HCT116 (cell line): ENCODE data around the gene RABL6. TPM values are rescaled to one million over a fixed set of nuclear protein-coding genes. Genes with fewer than 3 reads are reported as not detected.

Experiments
- ATAC-seq: fragments of 200-7000 bp; cut with Tn5 transposase; 2 replicates; pipeline ENCODE4 v1.9.1; 2020; ENCODE audit warnings: mild to moderate bottlenecking, moderate library complexity
- BruUV-seq: library from RNA; stranded (reverse); fragments of 400-500 nt; replicated peaks from 2 replicates; lab custom pipeline; 2021; lab: Mats Ljungman, UMichigan
- CTCF ChIA-PET: fragments of 300-600 bp; sonication (Branson Sonifier 250); formaldehyde crosslinking; loops from one replicate; lab custom pipeline; 2021; ENCODE audit warnings: antibody characterized with exemption; lab: Charles Lee
- POLR2A ChIA-PET: fragments of 300-600, 350-600 bp; sonication (Branson Sonifier 250); formaldehyde crosslinking; loops from one replicate; lab custom pipeline; 2021; ENCODE audit warnings: antibody characterized with exemption; lab: Charles Lee
- RAD21 ChIA-PET, 2 experiments: fragments of 300-600 bp; sonication (Branson Sonifier 250); formaldehyde crosslinking; loops; one replicate each; lab custom pipeline; 2023; ENCODE audit warnings: low total read pairs in 2 of 2; ENCODE audit not compliant: uncharacterized antibody in 2 of 2, unreplicated experiment in 2 of 2, low non-redundant PET in 1 of 2; lab: Charles Lee
- DNase-seq: peaks from one replicate; pipeline ENCODE4 v3.0.0-alpha.2; 2010; ENCODE audit warnings: low read depth, low spot score
- H2AFZ ChIP-seq: fragments of 200-600 bp; shearing (Covaris generic), sonication (generic); 2 replicates; pipeline ENCODE4 v1.6.1; 2017; ENCODE audit warnings: low read depth, mixed run types, mixed read lengths, antibody characterized with exemption, low read length; ENCODE audit not compliant: poor library complexity, severe bottlenecking
- H3K27ac ChIP-seq: 2 replicates; pipeline ENCODE4 v1.5.1; 2012; ENCODE audit warnings: low read depth, low read length
- H3K27me3 ChIP-seq: fragments of 200-600 bp; sonication (generic); 2 replicates; pipeline ENCODE4 v1.6.1; 2016; ENCODE audit warnings: mixed run types, low read length, mixed read lengths; ENCODE audit not compliant: insufficient read depth
- H3K36me3 ChIP-seq, 2 experiments: fragments of 200-500 bp in 1 of 2; fragments of 200-600 bp in 1 of 2; sonication (Bioruptor generic) in 1 of 2; sonication (generic) in 1 of 2; 2 replicates each; pipeline versions ENCODE4 v1.5.1 to v1.6.1; 2014 to 2016; ENCODE audit warnings: low read length in 2 of 2, inconsistent platforms in 1 of 2, mixed read lengths in 1 of 2, mixed run types in 1 of 2; ENCODE audit not compliant: insufficient read depth in 2 of 2, control insufficient read depth in 1 of 2
- H3K4me1 ChIP-seq, 2 experiments: fragments of 200-600 bp in 1 of 2; sonication (generic) in 1 of 2; 2 replicates each; pipeline versions ENCODE4 v1.5.1 to v1.6.1; 2012 to 2017; ENCODE audit warnings: low read length in 2 of 2, inconsistent platforms in 1 of 2, mild to moderate bottlenecking in 1 of 2, mixed read lengths in 1 of 2, mixed run types in 1 of 2, moderate library complexity in 1 of 2; ENCODE audit not compliant: insufficient read depth in 2 of 2, control insufficient read depth in 1 of 2
- H3K4me2 ChIP-seq: fragments of 200-600 bp; sonication (generic); 2 replicates; pipeline ENCODE4 v1.6.1; 2017; ENCODE audit warnings: mixed run types, low read length, mixed read lengths
- H3K4me3 ChIP-seq, 2 experiments: fragments of 200-600 bp in 1 of 2; sonication (generic) in 1 of 2; replicated peaks in 1 of 2; 2 replicates each; pipeline ENCODE4 v1.5.1; 2011 to 2016; ENCODE audit warnings: low read length in 2 of 2, control low read depth in 1 of 2, low read depth in 1 of 2, mild to moderate bottlenecking in 1 of 2, mixed read lengths in 1 of 2, mixed run types in 1 of 2
- H3K79me2 ChIP-seq: fragments of 200-600 bp; sonication (generic); 2 replicates; pipeline ENCODE4 v1.6.1; 2017; ENCODE audit warnings: mild to moderate bottlenecking, mixed run types, low read length, moderate library complexity, mixed read lengths; ENCODE audit not compliant: insufficient read depth
- H3K9ac ChIP-seq: fragments of 200-600 bp; sonication (generic); 2 replicates; pipeline ENCODE4 v1.6.1; 2016; ENCODE audit warnings: low read length, mixed read lengths
- H3K9me2 ChIP-seq: fragments of 200-600 bp; sonication (generic), shearing (Covaris generic); 2 replicates; pipeline ENCODE4 v1.6.1; 2017; ENCODE audit warnings: mixed run types, mild to moderate bottlenecking, moderate library complexity; ENCODE audit not compliant: insufficient read depth
- H3K9me3 ChIP-seq, 2 experiments: fragments of 200-500 bp in 1 of 2; fragments of 200-600 bp in 1 of 2; sonication (Bioruptor generic) in 1 of 2; sonication (generic) in 1 of 2; 2 replicates each; pipeline ENCODE4 v1.6.1; 2014 to 2017; ENCODE audit warnings: low read length in 2 of 2, mixed read lengths in 2 of 2, inconsistent platforms in 1 of 2, low read depth in 1 of 2, mild to moderate bottlenecking in 1 of 2, mixed run types in 1 of 2, moderate library complexity in 1 of 2; ENCODE audit not compliant: control insufficient read depth in 1 of 2, insufficient read depth in 1 of 2
- H4K20me1 ChIP-seq: fragments of 200-600 bp; sonication (generic), shearing (Covaris generic); 2 replicates; pipeline ENCODE4 v1.6.1; 2017; ENCODE audit warnings: mixed run types, mild to moderate bottlenecking, moderate library complexity; ENCODE audit not compliant: insufficient read depth
- CBX3 ChIP-seq: IDR thresholded peaks from 2 replicates; pipeline ENCODE4 v1.6.1; 2012; ENCODE audit warnings: low read depth
- ELF1 ChIP-seq: IDR thresholded peaks from 2 replicates; pipeline ENCODE4 v1.6.1; 2012; ENCODE audit warnings: low read depth, borderline replicate concordance
- EZH2 ChIP-seq: fragments of 200-600 bp; sonication (generic); IDR thresholded peaks from 2 replicates; pipeline ENCODE4 v1.6.1; 2017; ENCODE audit warnings: antibody characterized with exemption, mixed run types
- EZH2phosphoT487 ChIP-seq: fragments of 200-600 bp; IDR thresholded peaks from 2 replicates; pipeline ENCODE4 v1.6.1; 2018; ENCODE audit warnings: antibody characterized with exemption, borderline replicate concordance
- MAX ChIP-seq: IDR thresholded peaks from 2 replicates; pipeline ENCODE4 v1.6.1; 2012
- SP1 ChIP-seq: IDR thresholded peaks from 2 replicates; pipeline ENCODE4 v1.6.1; 2012; ENCODE audit warnings: low read depth
- TCF7L2 ChIP-seq: IDR thresholded peaks from 2 replicates; pipeline ENCODE4 v1.7.0; 2011; ENCODE audit warnings: borderline replicate concordance, inconsistent platforms; ENCODE audit not compliant: insufficient read depth, insufficient read length; ENCODE audit errors: extremely low read depth
- ZBTB33 ChIP-seq: IDR thresholded peaks from 2 replicates; pipeline ENCODE4 v1.6.1; 2011; ENCODE audit warnings: mild to moderate bottlenecking, low read length, moderate library complexity; ENCODE audit not compliant: insufficient replicate concordance; ENCODE audit errors: extremely low read depth
- ZFX ChIP-seq: fragments of 450-650 bp; IDR thresholded peaks from 2 replicates; pipeline ENCODE4 v1.6.1; 2017
- ZNF274 ChIP-seq: fragments of 200-500 bp; sonication (Bioruptor generic); IDR thresholded peaks from 2 replicates; pipeline ENCODE4 v1.6.1; 2014; ENCODE audit warnings: mild to moderate bottlenecking, low read depth, low read length, inconsistent platforms
- intact Hi-C: fragments of 100-400 bp; cut with micrococcal nuclease; formaldehyde crosslinking; loops from 2 replicates; pipeline ENCODE4 v1.10.0; 2022
- total RNA-seq: library from RNA; stranded (reverse); gene quantifications from one replicate; pipeline ENCODE4 v1.2.1, GENCODE V29; 2021; ENCODE audit not compliant: unreplicated experiment

Gene RABL6
- total RNA-seq, 1 experiment from 2014 or later, result 98.6 TPM

DNA sequence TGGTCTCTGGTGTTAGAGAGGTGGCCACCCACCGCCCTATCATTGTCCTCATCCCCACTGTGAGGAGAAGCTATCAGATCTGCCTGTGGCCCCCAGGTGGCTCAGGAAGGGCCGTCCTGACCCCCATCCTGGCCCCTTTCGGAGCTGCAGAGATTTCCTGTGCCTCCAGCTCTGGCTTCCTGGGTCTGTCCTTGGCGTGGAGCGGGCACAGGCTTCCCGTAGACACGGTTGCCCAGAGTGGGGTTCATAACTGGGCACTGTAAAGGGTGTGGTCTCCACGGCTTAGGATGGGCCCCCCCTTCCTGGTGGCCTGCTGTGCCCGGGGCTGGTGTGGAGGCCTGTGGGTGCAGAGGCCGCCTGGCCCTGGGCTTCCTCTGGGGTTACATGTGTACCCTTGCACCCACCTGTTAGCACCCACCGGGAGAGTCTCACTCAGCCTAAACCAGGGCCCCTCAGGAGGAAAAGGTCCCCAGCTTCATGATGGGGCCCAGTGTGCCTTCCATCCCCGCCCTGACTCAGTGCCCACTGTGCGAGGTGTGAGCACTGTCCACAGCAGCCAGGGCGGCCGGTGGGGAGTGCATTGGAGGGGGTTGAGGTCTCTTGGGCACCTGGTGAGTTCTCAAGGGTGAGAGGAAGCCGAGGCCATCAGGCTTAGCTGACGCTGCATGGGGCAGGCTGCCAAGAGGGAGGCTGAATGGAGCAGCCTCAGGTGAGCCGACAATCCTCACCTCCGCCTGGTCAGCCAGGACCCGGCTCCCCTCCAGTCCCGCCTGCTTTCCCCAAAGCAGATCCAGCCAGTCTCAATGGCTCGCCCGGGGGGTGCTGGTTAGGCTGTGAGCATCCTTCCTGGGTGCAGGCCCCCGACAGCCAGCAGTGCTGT, 19.2 kb downstream of the RABL6 start:
- H3K4me2 ChIP-seq, result no peak overlapping the region
- CTCF ChIA-PET, result no interaction called here
- H2AFZ ChIP-seq, result no peak overlapping the region
- H3K27ac ChIP-seq, result no peak overlapping the region
- H3K9me2 ChIP-seq, result no peaks in the 10 kb centered on the region
- intact Hi-C loops, result no loop called here
- H3K9me3 ChIP-seq, result no peaks in the 10 kb centered on the region
- no peaks in the 10 kb centered on the region for H4K20me1 ChIP-seq
- no peak for DNase-seq
- H3K9ac ChIP-seq, result no peak overlapping the region
- no TSS peak for BruUV-seq
- no peaks in the 10 kb centered on the region; the same call in 1 of the 2 replicates for H3K79me2 ChIP-seq
- H3K4me3 ChIP-seq, result no peak overlapping the region
- H3K27me3 ChIP-seq, result no peaks in the 10 kb centered on the region
- ATAC-seq, result no peak
- RAD21 ChIA-PET, result no interaction called here
- H3K4me1 ChIP-seq, result no peaks in the 10 kb centered on the region
- H3K36me3 ChIP-seq, result peaks cover 8 to 13% of the 10 kb centered on the region in 2 experiments
- TF ChIP-seq MAX (no peak), SP1 (no peak), EZH2 (no peak), ZFX (no peak), EZH2phosphoT487 (no peak), ZBTB33 (no peak), TCF7L2 (no peak), ZNF274 (no peak), CBX3 (no peak), ELF1 (no peak)
- TF ChIP-seq, all 23 proteins: peak for 0
- POLR2A ChIA-PET, result no interaction called here
